ENCODE results near the gene EFL1.
A peak's percentile ranks its signal among the peaks of the same experiment; 100 is the strongest.
"Not testable (repeated sequence)": the region's sequence is repeated elsewhere in the genome, so short reads cannot be mapped to it uniquely, and the experiment has no call there.

The EFL1 gene

DNA sequence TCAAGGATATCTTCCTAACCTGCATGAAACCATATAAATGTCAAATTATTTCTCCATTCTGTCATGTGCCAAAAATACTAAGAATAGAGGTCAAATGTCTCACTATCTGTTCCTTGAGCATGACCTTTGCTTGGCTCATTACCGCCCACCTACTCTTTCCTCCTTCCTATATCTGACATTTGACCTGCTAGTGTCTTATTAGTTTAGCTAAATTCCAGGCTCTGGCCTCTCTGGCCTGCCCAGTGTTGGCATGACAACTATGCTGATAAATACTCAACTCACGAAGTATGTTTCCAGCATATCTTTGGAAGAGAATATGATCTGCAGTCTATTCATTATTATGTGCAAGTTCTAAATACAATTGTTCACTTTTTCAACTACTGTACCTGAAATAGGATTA is 58.0 kb downstream of the EFL1 start:
- H3K9me3 ChIP-seq (ENCODE audit: severe bottlenecking); H3K36me3 ChIP-seq; H3K27ac ChIP-seq; H3K27me3 ChIP-seq (ENCODE audit: insufficient read depth, low read depth, severe bottlenecking); DNase-seq; H3K4me3 ChIP-seq (ENCODE audit: low read depth, low read length): not testable (repeated sequence)

DNA sequence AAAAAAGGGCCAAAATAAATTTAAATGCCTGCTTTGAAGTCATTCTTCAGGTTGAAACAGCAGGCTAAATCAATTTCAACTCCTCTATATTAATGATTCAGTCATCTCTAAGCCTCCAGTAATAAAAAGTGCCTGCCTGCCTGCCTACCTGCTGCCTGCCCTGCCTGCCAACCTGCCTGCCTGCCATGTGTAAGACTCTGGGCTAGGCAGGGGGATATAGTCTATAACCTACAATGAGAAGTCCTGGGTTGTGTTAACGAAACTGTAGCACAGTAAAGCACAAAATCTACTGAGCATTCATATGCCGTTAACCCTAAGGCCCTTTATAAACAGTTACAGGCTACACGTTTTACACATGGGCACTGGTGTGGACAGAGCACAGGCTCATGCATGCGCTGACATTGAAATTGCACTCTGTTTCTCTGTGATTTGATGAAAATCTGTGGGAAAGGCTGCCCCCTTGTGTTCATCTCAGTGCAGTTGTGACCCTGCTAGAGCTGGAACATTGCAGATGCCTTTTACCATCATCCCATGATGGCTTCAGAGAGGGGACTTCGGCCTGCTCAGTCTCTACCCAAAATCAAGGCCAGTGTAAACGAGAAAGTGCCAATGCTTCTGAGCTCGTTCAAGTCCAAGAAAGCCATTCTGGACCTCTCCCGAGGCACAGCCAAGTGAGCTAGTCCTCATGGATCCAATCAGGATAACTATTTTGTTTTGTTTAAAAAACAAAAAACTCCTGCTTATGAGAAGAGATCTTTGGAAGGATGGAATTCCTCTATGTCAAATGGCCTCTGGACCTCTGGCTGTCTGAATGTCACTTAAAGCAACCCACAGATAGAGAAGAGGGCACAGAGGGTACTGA is 64.6 kb downstream of the EFL1 start:
- no peaks in the 10 kb centered on the region for H3K9me3 ChIP-seq (ENCODE audit: severe bottlenecking)
- DNase-seq: peak; percentile 67
- H3K36me3 ChIP-seq: no peaks in the 10 kb centered on the region
- TF ChIP-seq, protein P1, sequence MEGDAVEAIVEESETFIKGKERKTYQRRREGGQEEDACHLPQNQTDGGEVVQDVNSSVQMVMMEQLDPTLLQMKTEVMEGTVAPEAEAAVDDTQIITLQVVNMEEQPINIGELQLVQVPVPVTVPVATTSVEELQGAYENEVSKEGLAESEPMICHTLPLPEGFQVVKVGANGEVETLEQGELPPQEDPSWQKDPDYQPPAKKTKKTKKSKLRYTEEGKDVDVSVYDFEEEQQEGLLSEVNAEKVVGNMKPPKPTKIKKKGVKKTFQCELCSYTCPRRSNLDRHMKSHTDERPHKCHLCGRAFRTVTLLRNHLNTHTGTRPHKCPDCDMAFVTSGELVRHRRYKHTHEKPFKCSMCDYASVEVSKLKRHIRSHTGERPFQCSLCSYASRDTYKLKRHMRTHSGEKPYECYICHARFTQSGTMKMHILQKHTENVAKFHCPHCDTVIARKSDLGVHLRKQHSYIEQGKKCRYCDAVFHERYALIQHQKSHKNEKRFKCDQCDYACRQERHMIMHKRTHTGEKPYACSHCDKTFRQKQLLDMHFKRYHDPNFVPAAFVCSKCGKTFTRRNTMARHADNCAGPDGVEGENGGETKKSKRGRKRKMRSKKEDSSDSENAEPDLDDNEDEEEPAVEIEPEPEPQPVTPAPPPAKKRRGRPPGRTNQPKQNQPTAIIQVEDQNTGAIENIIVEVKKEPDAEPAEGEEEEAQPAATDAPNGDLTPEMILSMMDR (IDR thresholded peaks at IDR 0.05; ENCODE audit: low read depth, low read length): peak; percentile 78
- H3K27me3 ChIP-seq (ENCODE audit: insufficient read depth, low read depth, severe bottlenecking): no peaks in the 10 kb centered on the region
- H3K27ac ChIP-seq: no peak overlapping the region
- H3K4me3 ChIP-seq (ENCODE audit: low read depth, low read length): no peak overlapping the region

DNA sequence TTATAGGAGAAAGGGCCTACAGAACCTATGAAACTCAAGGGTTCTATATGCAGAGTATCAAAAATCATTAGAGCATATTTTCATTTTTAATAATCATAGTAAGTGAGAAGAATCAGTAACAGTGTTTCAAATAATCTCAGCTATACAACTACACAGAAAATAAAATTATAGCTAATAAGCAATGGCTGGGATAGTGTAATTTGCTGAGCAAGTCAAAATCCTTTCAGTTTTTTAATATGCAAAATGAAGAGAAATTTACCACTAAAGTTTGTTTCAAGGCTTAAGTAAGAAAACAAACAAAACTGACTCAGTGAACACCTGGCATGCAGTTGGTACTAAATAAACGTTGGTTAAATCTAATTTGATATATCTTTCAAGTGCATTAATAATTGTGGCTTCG is 66.2 kb downstream of the EFL1 start:
- H3K27me3 ChIP-seq (ENCODE audit: insufficient read depth, low read depth, severe bottlenecking): no peaks in the 10 kb centered on the region
- no peak overlapping the region for H3K4me3 ChIP-seq (ENCODE audit: low read depth, low read length)
- H3K9me3 ChIP-seq (ENCODE audit: severe bottlenecking): no peaks in the 10 kb centered on the region
- no peaks in the 10 kb centered on the region for H3K36me3 ChIP-seq
- H3K27ac ChIP-seq: no peak overlapping the region
- DNase-seq: no peak
- TF ChIP-seq, protein P1 (IDR thresholded peaks at IDR 0.05; ENCODE audit: low read depth, low read length): no peak

DNA sequence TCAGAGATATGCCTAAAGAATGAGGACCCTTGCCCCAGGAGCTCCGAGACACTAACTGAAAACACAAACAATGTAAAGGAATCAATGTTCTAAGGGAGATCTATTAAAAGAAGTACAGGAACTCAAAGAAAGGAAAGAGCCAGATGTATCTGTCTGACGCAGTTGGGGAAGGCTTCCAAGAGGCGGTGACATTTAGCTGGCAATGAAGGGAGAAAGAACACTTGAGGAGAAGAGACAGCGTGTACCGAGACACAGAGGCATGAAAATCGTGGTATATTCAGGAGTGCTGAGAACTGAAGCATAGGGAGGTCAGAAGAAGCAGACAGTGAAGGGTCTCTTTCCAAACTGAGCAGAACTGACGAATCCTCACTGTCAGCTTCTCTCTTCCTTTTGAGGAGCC is 66.7 kb downstream of the EFL1 start:
- not testable (repeated sequence) for H3K9me3 ChIP-seq (ENCODE audit: severe bottlenecking); H3K4me3 ChIP-seq (ENCODE audit: low read depth, low read length); DNase-seq; H3K36me3 ChIP-seq; H3K27me3 ChIP-seq (ENCODE audit: insufficient read depth, low read depth, severe bottlenecking); H3K27ac ChIP-seq

DNA sequence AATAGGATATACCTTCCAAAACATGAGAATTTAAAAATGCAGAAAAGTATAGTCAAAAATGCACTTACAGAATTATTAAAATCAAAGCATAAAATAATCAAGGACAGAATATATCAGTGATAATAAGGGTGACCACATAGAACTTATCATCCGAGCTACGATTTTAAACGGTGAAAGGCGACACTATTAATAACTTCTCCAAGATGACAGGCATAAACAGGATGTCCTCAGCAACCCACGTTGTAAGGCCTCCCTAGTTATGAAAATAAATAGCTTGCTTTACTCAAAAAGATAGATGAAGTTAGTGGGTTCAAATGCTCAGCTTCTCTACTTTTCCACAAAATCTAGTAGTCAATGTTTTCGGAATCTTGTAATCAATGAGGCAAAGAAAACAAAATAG is 68.0 kb downstream of the EFL1 start:
- not testable (repeated sequence) for H3K36me3 ChIP-seq; H3K4me3 ChIP-seq (ENCODE audit: low read depth, low read length); H3K9me3 ChIP-seq (ENCODE audit: severe bottlenecking); DNase-seq; H3K27me3 ChIP-seq (ENCODE audit: insufficient read depth, low read depth, severe bottlenecking); H3K27ac ChIP-seq

DNA sequence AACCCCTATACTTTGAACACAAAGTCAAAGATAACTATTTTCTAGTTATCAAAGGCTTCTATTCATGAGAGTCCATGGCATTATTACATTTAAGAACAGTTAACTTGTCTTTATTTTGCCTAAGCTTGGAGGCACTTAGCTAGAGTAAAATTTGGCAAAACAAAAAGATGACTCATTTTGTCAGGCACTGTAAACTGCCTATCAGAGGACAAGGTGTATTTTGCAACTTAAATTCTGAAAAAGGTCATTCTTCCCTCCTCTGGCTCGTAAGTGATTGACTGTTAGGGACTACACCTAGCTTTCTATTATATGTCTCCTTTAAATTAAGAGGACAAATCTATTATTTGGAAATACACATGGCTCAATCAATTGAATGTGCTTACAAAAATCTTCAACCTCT is 69.1 kb downstream of the EFL1 start:
- not testable (repeated sequence) for H3K27ac ChIP-seq; H3K4me3 ChIP-seq (ENCODE audit: low read depth, low read length); H3K36me3 ChIP-seq; H3K27me3 ChIP-seq (ENCODE audit: insufficient read depth, low read depth, severe bottlenecking); H3K9me3 ChIP-seq (ENCODE audit: severe bottlenecking); DNase-seq

DNA sequence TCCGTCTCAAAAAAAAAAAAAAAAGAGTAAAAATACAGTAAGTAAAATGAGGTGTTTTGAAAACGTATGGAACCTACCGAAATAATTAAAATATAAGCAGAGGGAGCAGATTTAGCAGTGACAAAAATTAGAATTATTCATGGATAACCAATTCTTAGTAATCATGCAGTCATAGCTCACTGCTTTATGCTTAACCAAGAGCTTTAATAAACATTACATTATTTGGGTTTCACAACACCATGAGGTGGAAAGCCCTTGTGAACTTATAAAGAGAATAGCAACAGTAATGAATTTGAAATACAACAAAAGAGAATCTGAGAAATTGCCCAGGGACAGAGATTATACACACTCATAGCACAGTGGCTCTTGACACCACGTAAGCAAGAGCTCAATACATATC is 70.1 kb downstream of the EFL1 start:
- not testable (repeated sequence) for H3K27me3 ChIP-seq (ENCODE audit: insufficient read depth, low read depth, severe bottlenecking); H3K36me3 ChIP-seq

DNA sequence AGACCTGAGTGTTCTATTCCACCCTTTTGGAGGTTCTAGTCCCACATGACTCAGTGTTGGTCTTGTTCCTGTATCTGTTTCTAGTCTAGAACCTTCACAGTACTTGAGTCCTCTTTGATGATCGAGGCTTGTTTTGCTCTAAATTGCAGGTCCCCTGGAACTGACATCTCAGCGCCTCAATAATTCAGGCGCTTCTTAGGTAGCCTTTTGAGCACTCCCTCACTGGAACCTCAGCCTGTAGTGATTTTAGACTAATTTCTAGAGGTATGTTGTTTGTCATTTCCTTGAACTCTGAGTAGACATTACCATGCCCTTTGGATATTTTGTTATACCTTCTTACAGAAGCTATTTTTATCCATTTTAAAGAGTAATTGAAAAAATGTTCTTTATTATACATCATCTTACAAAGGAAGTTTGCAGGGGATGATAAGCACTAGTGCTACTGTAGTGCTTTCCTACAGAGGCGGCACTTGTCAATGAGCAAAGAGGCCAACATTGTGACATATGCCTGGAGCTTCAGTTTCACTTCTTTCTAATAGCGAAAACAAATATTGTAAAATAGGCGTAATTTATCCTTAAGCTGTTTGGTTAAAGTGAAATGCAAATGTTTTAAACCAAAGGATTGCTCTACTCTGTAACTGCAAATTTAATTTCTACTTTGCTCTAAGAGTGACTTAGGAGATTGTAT is 75.7 kb downstream of the EFL1 start:
- Histone ChIP-seq H3K27me3 (ENCODE audit: insufficient read depth, low read depth, severe bottlenecking) (no peaks in the 10 kb centered on the region), H3K27ac (no peak overlapping the region), H3K36me3 (no peaks in the 10 kb centered on the region; the same call in 1 of the 2 replicates), H3K9me3 (ENCODE audit: severe bottlenecking) (no peaks in the 10 kb centered on the region), H3K4me3 (ENCODE audit: low read depth, low read length) (no peak overlapping the region)
- TF ChIP-seq, protein P1 (IDR thresholded peaks at IDR 0.05; ENCODE audit: low read depth, low read length): no peak
- no peak for DNase-seq

More for the DNA sequence above, 70.1 kb downstream of the EFL1 start:
- not testable (repeated sequence) for H3K9me3 ChIP-seq (ENCODE audit: severe bottlenecking); H3K27ac ChIP-seq; H3K4me3 ChIP-seq (ENCODE audit: low read depth, low read length); DNase-seq

Measured in WERI-Rb-1 (cell line).